Left cardiac atrium (tissue), 4 donors: ENCODE measurements around the gene IMMP2L. TPM values are rescaled to one million over a fixed set of nuclear protein-coding genes. Genes with fewer than 3 reads are reported as not detected.

Experiments
- ATAC-seq, 2 donors: fragments of 200-7000 bp; cut with Tn5 transposase; one replicate each; pipeline ENCODE4 v1.9.1; 2020; ENCODE audit warnings: mild to moderate bottlenecking in 2 of 2, moderate library complexity in 2 of 2
- DNase-seq: peaks from one replicate; pipeline ENCODE4 v3.0.0-alpha.2; 2020
- intact Hi-C, 2 donors: fragments of 100-400 bp; cut with DNase I; formaldehyde crosslinking; loops; one replicate each; pipeline versions ENCODE4 v1.14.1 to v1.15.1; 2022 to 2023
- total RNA-seq, 2 donors: library from RNA; stranded (reverse); fragmentation: NEBNext Ultra II Directional; extraction: Animal tissue kit (Norgen Biotek cat#: 25700); gene quantifications; one replicate each; pipeline ENCODE4 v1.2.1, GENCODE V29; 2021
- donor health status: DM: no; HTN: yes; CAD: no.
- donor health status: DM: no; HTN: yes; CAD: no; lungs with severe emphysema.
- donor health status: DM: yes; HTN: yes; CAD: no.
- donor health status: Dilated cardiomyopathy.

The IMMP2L gene
- total RNA-seq, 2 donors from 2014 or later = 9.9 to 11.6 TPM

- DNase-seq = no peak
- intact Hi-C loops = no loop called here
- ATAC-seq = no peak
These were observed 414.4 kb downstream of the IMMP2L start for GRCh38 chr7:111147708-111148533.

GRCh38 chr7:111146136-111146535 is 416.2 kb downstream of the IMMP2L start:
- no peak for ATAC-seq
- intact Hi-C loops = no loop called here
- no peak for DNase-seq

- intact Hi-C loops = no loop called here
- ATAC-seq = no peak
These were observed 416.8 kb downstream of the IMMP2L start for GRCh38 chr7:111145472-111145871.

GRCh38 chr7:111140091-111140865 is 422.0 kb downstream of the IMMP2L start:
- ATAC-seq (no peak), DNase-seq (no peak)
- intact Hi-C loops = no loop called here

More at GRCh38 chr7:111145472-111145871, 416.8 kb downstream of the IMMP2L start:
- DNase-seq = no peak

- no peak for DNase-seq
- no peak for ATAC-seq
- intact Hi-C loops = no loop called here
These were observed 423.7 kb downstream of the IMMP2L start for GRCh38 chr7:111138586-111138985.

GRCh38 chr7:111138193-111138569 is 424.1 kb downstream of the IMMP2L start:
- intact Hi-C loops = no loop called here
- DNase-seq = peak; percentile 63
- peak in 1 of 2 donors; percentile 37 for ATAC-seq

GRCh38 chr7:111137296-111138192 is 424.7 kb downstream of the IMMP2L start:
- intact Hi-C loops = no loop called here
- ATAC-seq (peak in 1 of 2 donors; percentile 18), DNase-seq (no peak)

- ATAC-seq (no peak), DNase-seq (no peak)
- intact Hi-C loops = no loop called here
These were observed 429.5 kb downstream of the IMMP2L start for GRCh38 chr7:111132833-111133232.

- DNase-seq = no peak
- intact Hi-C loops = no loop called here
- no peak for ATAC-seq
These were observed 432.9 kb downstream of the IMMP2L start for GRCh38 chr7:111129435-111129834.

GRCh38 chr7:111126987-111127386 is 435.3 kb downstream of the IMMP2L start:
- intact Hi-C loops = no loop called here
- ATAC-seq (peak in 1 of 2 donors; percentile 79), DNase-seq (no peak)

GRCh38 chr7:111115966-111116365 is 446.3 kb downstream of the IMMP2L start:
- intact Hi-C loops = no loop called here

GRCh38 chr7:111113263-111114017 is 448.9 kb downstream of the IMMP2L start:
- ATAC-seq (peak in 1 of 2 donors; percentile 71), DNase-seq (no peak)
- intact Hi-C loops = no loop called here

More at GRCh38 chr7:111115966-111116365, 446.3 kb downstream of the IMMP2L start:
- DNase-seq (no peak), ATAC-seq (no peak)

- DNase-seq (no peak), ATAC-seq (no peak)
- intact Hi-C loops = no loop called here
These were observed 449.9 kb downstream of the IMMP2L start for GRCh38 chr7:111112439-111112838.

GRCh38 chr7:111108496-111108895 is 453.8 kb downstream of the IMMP2L start:
- intact Hi-C loops = no loop called here
- no peak for ATAC-seq
- no peak for DNase-seq

- intact Hi-C loops = no loop called here
- DNase-seq = no peak
- ATAC-seq = no peak
These were observed 454.3 kb downstream of the IMMP2L start for GRCh38 chr7:111108000-111108399.

GRCh38 chr7:111107579-111107978 is 454.7 kb downstream of the IMMP2L start:
- intact Hi-C loops = no loop called here
- ATAC-seq (peak in 1 of 2 donors; percentile 23), DNase-seq (no peak)

GRCh38 chr7:111105269-111105668 is 457.0 kb downstream of the IMMP2L start:
- intact Hi-C loops = no loop called here
- DNase-seq = no peak
- no peak for ATAC-seq

- DNase-seq (no peak), ATAC-seq (no peak)
These were observed 457.6 kb downstream of the IMMP2L start for GRCh38 chr7:111104710-111105109.

More at GRCh38 chr7:111104710-111105109, 457.6 kb downstream of the IMMP2L start:
- intact Hi-C loops = no loop called here
